22Rv1 (cell line): ENCODE data around the gene DNAJB12.

Experiments used
- CTCF ChIP-seq: fragments of 450-650 bp; IDR thresholded peaks from 2 replicates; pipeline ENCODE4 v1.5.1; 2017; ENCODE audit warnings: mild to moderate bottlenecking
- ZFX ChIP-seq: fragments of 450-650 bp; IDR thresholded peaks from 2 replicates; pipeline ENCODE4 v1.6.1; 2017; ENCODE audit warnings: antibody characterized with exemption, borderline replicate concordance

DNA sequence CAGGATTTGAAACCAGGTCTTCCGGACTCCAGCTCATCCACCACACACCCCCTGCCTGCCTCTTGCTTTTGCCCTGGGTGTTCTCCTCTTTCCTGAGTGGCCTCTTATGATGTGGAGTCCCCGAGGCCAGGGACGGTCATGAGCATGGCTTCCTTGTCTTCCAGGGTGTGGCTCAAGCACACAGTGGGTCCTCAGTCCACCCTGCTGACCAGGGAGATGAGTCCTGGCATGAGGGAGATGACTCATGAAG, 32.8 kb downstream of the DNAJB12 start:
- TF ChIP-seq CTCF (no peak), ZFX (no peak)
